Brain microvascular endothelial cell (primary cell): ENCODE results near the gene RTN4IP1.

Experiments
- DNase-seq: peaks from one replicate; pipeline ENCODE4 v3.0.0-alpha.2; 2020
- H3K27ac ChIP-seq: fragments of 250-450 bp; sonication (Bioruptor Pico); 2 replicates; pipeline ENCODE4 v1.5.1; 2020; ENCODE audit warnings: mild to moderate bottlenecking, moderate library complexity
- H3K27me3 ChIP-seq: fragments of 250-450 bp; sonication (Bioruptor Pico); replicated peaks from 2 replicates; pipeline ENCODE4 v1.5.1; 2020; ENCODE audit warnings: mild to moderate bottlenecking
- H3K36me3 ChIP-seq: fragments of 250-450 bp; sonication (Bioruptor Pico); replicated peaks from 2 replicates; pipeline ENCODE4 v1.5.1; 2020; ENCODE audit warnings: mild to moderate bottlenecking
- H3K4me3 ChIP-seq: 2 replicates; pipeline ENCODE4 v1.5.1; 2011; ENCODE audit warnings: low read depth, mild to moderate bottlenecking, control low read depth, low read length, moderate library complexity
- CTCF ChIP-seq: IDR thresholded peaks from 2 replicates; pipeline ENCODE4 v1.5.1; 2011; ENCODE audit warnings: low read depth, mild to moderate bottlenecking, moderate library complexity, low read length, control low read depth, inconsistent platforms; ENCODE audit errors: missing control alignments
- in situ Hi-C: cut with HindIII; loops from 2 replicates; pipeline ENCODE4 v1.10.0; 2017; ENCODE audit warnings: low sequenced_read_pairs, low pct_ligation_motif_present

The RTN4IP1 gene

GRCh38 chr6:106611030-106611429 lies 18.3 kb downstream of the RTN4IP1 start:
- in situ Hi-C loops, result no loop called here
- no peaks in the 10 kb centered on the region for H3K27me3 ChIP-seq
- TF ChIP-seq CTCF, result no peak
- H3K36me3 ChIP-seq, result no peaks in the 10 kb centered on the region
- DNase-seq, result no peak
- H3K4me3 ChIP-seq, result no peak overlapping the region
- no peak overlapping the region for H3K27ac ChIP-seq

- Histone ChIP-seq H3K27ac (no peak overlapping the region), H3K36me3 (no peaks in the 10 kb centered on the region), H3K4me3 (no peak overlapping the region), H3K27me3 (no peaks in the 10 kb centered on the region)
- no peak for DNase-seq
- in situ Hi-C loops, result no loop called here
- TF ChIP-seq CTCF, result peak; percentile 53
Measured at GRCh38 chr6:106609699-106610098, 19.6 kb downstream of the RTN4IP1 start.

GRCh38 chr6:106608080-106608668 lies 21.1 kb downstream of the RTN4IP1 start:
- peak; percentile 69 for TF ChIP-seq CTCF
- in situ Hi-C loops, result no loop called here
- Histone ChIP-seq H3K36me3 (no peaks in the 10 kb centered on the region), H3K4me3 (no peak overlapping the region), H3K27ac (no peak overlapping the region), H3K27me3 (no peaks in the 10 kb centered on the region)
- DNase-seq, result peak; percentile 56

GRCh38 chr6:106600329-106600728 lies 29.0 kb downstream of the RTN4IP1 start:
- Histone ChIP-seq H3K36me3 (no peaks in the 10 kb centered on the region), H3K27me3 (no peaks in the 10 kb centered on the region), H3K27ac (no peak overlapping the region), H3K4me3 (no peak overlapping the region)
- in situ Hi-C loops, result no loop called here
- DNase-seq, result no peak
- no peak for TF ChIP-seq CTCF

GRCh38 chr6:106599440-106599839 lies 29.9 kb downstream of the RTN4IP1 start:
- TF ChIP-seq CTCF, result no peak
- H3K4me3 ChIP-seq, result no peak overlapping the region
- no peaks in the 10 kb centered on the region for H3K36me3 ChIP-seq
- no peaks in the 10 kb centered on the region for H3K27me3 ChIP-seq
- DNase-seq, result no peak
- no peak overlapping the region for H3K27ac ChIP-seq
- in situ Hi-C loops, result no loop called here
